Measurements from ENCODE around the gene CCDC3.
A peak's percentile ranks its signal among the peaks of the same experiment; 100 is the strongest.
"Not testable (repeated sequence)": the region's sequence is repeated elsewhere in the genome, so short reads cannot be mapped to it uniquely, and the experiment has no call there.

Gene CCDC3

GRCh38 chr10:13001041-13001886, at the start of gene CCDC3:
Gene CCDC3, minus strand, starts transcription at chr10:13001713. Its CDS starts 143 bp downstream, at chr10:13001570.
- DNase-seq (ENCODE audit: low spot score), result peak; percentile 27

GRCh38 chr10:13051126-13051694, 49.7 kb upstream of the CCDC3 start:
- DNase-seq (ENCODE audit: low spot score), result no peak

- DNase-seq (ENCODE audit: low spot score), result no peak
These were observed 48.4 kb upstream of the CCDC3 start for GRCh38 chr10:13049774-13050420.

- no peak for DNase-seq (ENCODE audit: low spot score)
These were observed 47.2 kb upstream of the CCDC3 start for GRCh38 chr10:13048762-13049161.

GRCh38 chr10:13047529-13048206, 46.2 kb upstream of the CCDC3 start:
- DNase-seq (ENCODE audit: low spot score), result no peak

GRCh38 chr10:13046851-13047528, 45.5 kb upstream of the CCDC3 start:
- DNase-seq (ENCODE audit: low spot score), result no peak

GRCh38 chr10:13043520-13043919, 42.0 kb upstream of the CCDC3 start:
- DNase-seq (ENCODE audit: low spot score), result no peak

GRCh38 chr10:13039761-13040160, 38.2 kb upstream of the CCDC3 start:
- DNase-seq (ENCODE audit: low spot score), result no peak

GRCh38 chr10:13038391-13038790, 36.9 kb upstream of the CCDC3 start:
- DNase-seq (ENCODE audit: low spot score), result no peak

GRCh38 chr10:13037832-13038231, 36.3 kb upstream of the CCDC3 start:
- no peak for DNase-seq (ENCODE audit: low spot score)

- no peak for DNase-seq (ENCODE audit: low spot score)
These were observed 35.3 kb upstream of the CCDC3 start for GRCh38 chr10:13036841-13037240.

- not testable (repeated sequence) for DNase-seq (ENCODE audit: low spot score)
These were observed 34.2 kb upstream of the CCDC3 start for GRCh38 chr10:13035731-13036130.

- no peak for DNase-seq (ENCODE audit: low spot score)
These were observed 25.4 kb upstream of the CCDC3 start for GRCh38 chr10:13026873-13027272.

GRCh38 chr10:13023754-13024153, 22.2 kb upstream of the CCDC3 start:
- no peak for DNase-seq (ENCODE audit: low spot score)

- no peak for DNase-seq (ENCODE audit: low spot score)
These were observed 17.8 kb upstream of the CCDC3 start for GRCh38 chr10:13019280-13019679.

- no peak for DNase-seq (ENCODE audit: low spot score)
These were observed 16.7 kb upstream of the CCDC3 start for GRCh38 chr10:13018171-13018570.

GRCh38 chr10:13016886-13017285, 15.4 kb upstream of the CCDC3 start:
- no peak for DNase-seq (ENCODE audit: low spot score)

- no peak for DNase-seq (ENCODE audit: low spot score)
These were observed 14.9 kb upstream of the CCDC3 start for GRCh38 chr10:13016426-13016825.

- DNase-seq (ENCODE audit: low spot score), result no peak
These were observed 4.5 kb upstream of the CCDC3 start for GRCh38 chr10:13006037-13006436.

- no peak for DNase-seq (ENCODE audit: low spot score)
These were observed 2.2 kb upstream of the CCDC3 start for GRCh38 chr10:13003759-13004158.

- DNase-seq (ENCODE audit: low spot score), result no peak
These were observed 1.5 kb upstream of the CCDC3 start for GRCh38 chr10:13003004-13003403.

GRCh38 chr10:13001887-13002212, 337 bp upstream of the CCDC3 start:
- no peak for DNase-seq (ENCODE audit: low spot score)

Measured in AG20443 (cell line).